ENCODE measurements around the gene PSMC5.
"Not testable (repeated sequence)": the region's sequence is repeated elsewhere in the genome, so short reads cannot be mapped to it uniquely, and the experiment has no call there.

Gene PSMC5

GRCh38 chr17:63869491-63870291, 42.5 kb downstream of the PSMC5 start:
- H4K20me1 ChIP-seq (ENCODE audit: insufficient read depth, low read length, poor library complexity, severe bottlenecking); H2AFZ ChIP-seq (ENCODE audit: low read length); H3K36me3 ChIP-seq (ENCODE audit: insufficient read depth, low read length); H3K4me1 ChIP-seq (ENCODE audit: insufficient read depth, low read length, poor library complexity, severe bottlenecking); H3K9me3 ChIP-seq (ENCODE audit: insufficient read depth, low read depth, low read length); H3K4me2 ChIP-seq (ENCODE audit: low read depth, low read length, poor library complexity, severe bottlenecking); H3K27me3 ChIP-seq (ENCODE audit: insufficient read depth, low read length, poor library complexity, severe bottlenecking); H3K79me2 ChIP-seq (ENCODE audit: insufficient read depth, low read length); H3F3A ChIP-seq (ENCODE audit: low read depth); H3K9me2 ChIP-seq (replicated peaks; ENCODE audit: low read depth, low read length); H3K9ac ChIP-seq (ENCODE audit: low read depth, low read length, poor library complexity, severe bottlenecking); H3K4me3 ChIP-seq (ENCODE audit: low read length, poor library complexity, severe bottlenecking): not testable (repeated sequence)
- TF ChIP-seq CTCF (conservative IDR thresholded peaks at IDR 0.05; ENCODE audit: low read length): peak; percentile 56

- not testable (repeated sequence) for H3K9me2 ChIP-seq (replicated peaks; ENCODE audit: low read depth, low read length); H3K4me1 ChIP-seq (ENCODE audit: insufficient read depth, low read length, poor library complexity, severe bottlenecking); H4K20me1 ChIP-seq (ENCODE audit: insufficient read depth, low read length, poor library complexity, severe bottlenecking); H3K36me3 ChIP-seq (ENCODE audit: insufficient read depth, low read length); H3K9ac ChIP-seq (ENCODE audit: low read depth, low read length, poor library complexity, severe bottlenecking); H3K4me2 ChIP-seq (ENCODE audit: low read depth, low read length, poor library complexity, severe bottlenecking); H2AFZ ChIP-seq (ENCODE audit: low read length); H3K4me3 ChIP-seq (ENCODE audit: low read length, poor library complexity, severe bottlenecking); H3K79me2 ChIP-seq (ENCODE audit: insufficient read depth, low read length); H3K9me3 ChIP-seq (ENCODE audit: insufficient read depth, low read depth, low read length); H3K27me3 ChIP-seq (ENCODE audit: insufficient read depth, low read length, poor library complexity, severe bottlenecking); H3F3A ChIP-seq (ENCODE audit: low read depth)
- 0 out of 2 replicates have a peak, but pooled peaks have one; percentile 2 for TF ChIP-seq CTCF (conservative IDR thresholded peaks at IDR 0.05; ENCODE audit: low read length)
Observed at GRCh38 chr17:63870292-63870665, 43.0 kb downstream of the PSMC5 start.

- H3K4me2 ChIP-seq (ENCODE audit: low read depth, low read length, poor library complexity, severe bottlenecking); H3K9ac ChIP-seq (ENCODE audit: low read depth, low read length, poor library complexity, severe bottlenecking); H3K36me3 ChIP-seq (ENCODE audit: insufficient read depth, low read length); H3K4me3 ChIP-seq (ENCODE audit: low read length, poor library complexity, severe bottlenecking); H4K20me1 ChIP-seq (ENCODE audit: insufficient read depth, low read length, poor library complexity, severe bottlenecking); H3K27me3 ChIP-seq (ENCODE audit: insufficient read depth, low read length, poor library complexity, severe bottlenecking); H2AFZ ChIP-seq (ENCODE audit: low read length); H3F3A ChIP-seq (ENCODE audit: low read depth); H3K4me1 ChIP-seq (ENCODE audit: insufficient read depth, low read length, poor library complexity, severe bottlenecking); H3K9me3 ChIP-seq (ENCODE audit: insufficient read depth, low read depth, low read length); H3K79me2 ChIP-seq (ENCODE audit: insufficient read depth, low read length); H3K9me2 ChIP-seq (replicated peaks; ENCODE audit: low read depth, low read length): not testable (repeated sequence)
Observed at GRCh38 chr17:63871646-63872365, 44.6 kb downstream of the PSMC5 start.

- H3K9me2 ChIP-seq (replicated peaks; ENCODE audit: low read depth, low read length); H3K4me1 ChIP-seq (ENCODE audit: insufficient read depth, low read length, poor library complexity, severe bottlenecking); H3K9ac ChIP-seq (ENCODE audit: low read depth, low read length, poor library complexity, severe bottlenecking); H3F3A ChIP-seq (ENCODE audit: low read depth); H3K4me3 ChIP-seq (ENCODE audit: low read length, poor library complexity, severe bottlenecking); H2AFZ ChIP-seq (ENCODE audit: low read length); H3K79me2 ChIP-seq (ENCODE audit: insufficient read depth, low read length); H3K9me3 ChIP-seq (ENCODE audit: insufficient read depth, low read depth, low read length); H3K27me3 ChIP-seq (ENCODE audit: insufficient read depth, low read length, poor library complexity, severe bottlenecking); H3K36me3 ChIP-seq (ENCODE audit: insufficient read depth, low read length); H3K4me2 ChIP-seq (ENCODE audit: low read depth, low read length, poor library complexity, severe bottlenecking); H4K20me1 ChIP-seq (ENCODE audit: insufficient read depth, low read length, poor library complexity, severe bottlenecking): not testable (repeated sequence)
Observed at GRCh38 chr17:63873577-63873976, 46.3 kb downstream of the PSMC5 start, which contains the start of gene CSH2. Gene CSH2 (minus strand): TSS chr17:63873677. CDS start chr17:63873614, 63 bp downstream.

- not testable (repeated sequence) for H3K4me2 ChIP-seq (ENCODE audit: low read depth, low read length, poor library complexity, severe bottlenecking)
Observed at GRCh38 chr17:63874061-63874626, 46.9 kb downstream of the PSMC5 start.

GRCh38 chr17:63874693-63875092, 47.5 kb downstream of the PSMC5 start:
- not testable (repeated sequence) for H3K4me1 ChIP-seq (ENCODE audit: insufficient read depth, low read length, poor library complexity, severe bottlenecking); H3K79me2 ChIP-seq (ENCODE audit: insufficient read depth, low read length); H3K27me3 ChIP-seq (ENCODE audit: insufficient read depth, low read length, poor library complexity, severe bottlenecking); H4K20me1 ChIP-seq (ENCODE audit: insufficient read depth, low read length, poor library complexity, severe bottlenecking); H3K9me2 ChIP-seq (replicated peaks; ENCODE audit: low read depth, low read length); H3K36me3 ChIP-seq (ENCODE audit: insufficient read depth, low read length); H3F3A ChIP-seq (ENCODE audit: low read depth); H3K4me3 ChIP-seq (ENCODE audit: low read length, poor library complexity, severe bottlenecking); H3K4me2 ChIP-seq (ENCODE audit: low read depth, low read length, poor library complexity, severe bottlenecking); H3K9me3 ChIP-seq (ENCODE audit: insufficient read depth, low read depth, low read length); H2AFZ ChIP-seq (ENCODE audit: low read length); H3K9ac ChIP-seq (ENCODE audit: low read depth, low read length, poor library complexity, severe bottlenecking)

More at GRCh38 chr17:63874061-63874626, 46.9 kb downstream of the PSMC5 start:
- not testable (repeated sequence) for H3K9ac ChIP-seq (ENCODE audit: low read depth, low read length, poor library complexity, severe bottlenecking); H3K9me2 ChIP-seq (replicated peaks; ENCODE audit: low read depth, low read length); H4K20me1 ChIP-seq (ENCODE audit: insufficient read depth, low read length, poor library complexity, severe bottlenecking); H3K9me3 ChIP-seq (ENCODE audit: insufficient read depth, low read depth, low read length); H3K79me2 ChIP-seq (ENCODE audit: insufficient read depth, low read length); H3K4me3 ChIP-seq (ENCODE audit: low read length, poor library complexity, severe bottlenecking); H3F3A ChIP-seq (ENCODE audit: low read depth); H3K27me3 ChIP-seq (ENCODE audit: insufficient read depth, low read length, poor library complexity, severe bottlenecking); H3K4me1 ChIP-seq (ENCODE audit: insufficient read depth, low read length, poor library complexity, severe bottlenecking); H3K36me3 ChIP-seq (ENCODE audit: insufficient read depth, low read length); H2AFZ ChIP-seq (ENCODE audit: low read length)
